GM21515 (cell line): ENCODE results near the gene KIRREL3.

Source experiments
- ATAC-seq: cut with Tn5 transposase; IDR thresholded peaks from one replicate; pipeline ENCODE4 v1.9.1; 2021; ENCODE audit not compliant: unreplicated experiment

The KIRREL3 gene

DNA sequence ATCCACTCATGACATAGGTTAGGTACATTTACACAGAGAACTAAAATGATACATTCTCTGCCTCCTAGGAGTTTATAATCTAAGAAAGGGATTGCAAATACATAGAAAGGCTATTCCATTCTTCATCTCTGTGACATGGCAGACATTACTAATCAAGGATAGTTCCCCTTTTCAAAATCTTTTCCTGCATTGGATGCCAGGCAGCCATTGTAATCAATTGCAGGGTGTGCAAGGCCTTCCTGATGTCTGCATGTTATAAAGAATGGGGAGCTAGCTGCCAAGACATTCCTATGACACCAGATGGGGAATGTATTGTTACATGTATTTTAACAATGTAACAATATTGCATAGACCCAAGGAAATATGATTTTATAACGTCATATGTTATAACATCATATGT, 82.0 kb downstream of the KIRREL3 start:
- no peak for ATAC-seq

DNA sequence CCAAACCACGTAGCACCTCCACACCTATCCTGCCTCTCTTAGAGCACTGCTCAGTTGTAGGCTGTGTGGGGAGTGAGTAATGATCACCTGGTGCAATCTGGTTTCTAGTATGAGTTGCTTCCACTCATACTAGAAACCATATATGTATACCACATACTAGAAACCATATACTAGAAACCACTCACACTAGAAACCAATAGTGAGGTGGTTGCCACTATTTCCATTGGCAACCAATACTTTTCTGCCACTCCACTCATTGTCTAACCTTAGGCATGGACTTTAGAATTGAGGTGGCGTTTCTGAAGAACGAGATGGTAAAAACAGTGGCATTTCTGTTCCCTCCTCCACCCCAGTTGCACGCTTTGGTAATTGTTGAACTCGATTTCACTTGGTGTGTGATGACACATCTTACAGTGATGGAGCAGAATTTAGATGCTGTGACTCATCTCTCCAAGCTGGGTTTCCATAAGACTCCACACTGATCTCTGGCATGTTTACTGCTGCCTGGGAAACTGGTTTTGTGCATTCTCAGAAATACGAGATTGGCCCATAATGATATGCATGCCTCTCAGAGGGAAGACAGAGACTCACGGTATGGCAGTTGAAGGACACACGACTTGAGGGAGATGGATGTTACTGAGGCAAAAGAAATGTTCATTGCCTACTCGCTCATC, 82.9 kb downstream of the KIRREL3 start:
- ATAC-seq = peak; percentile 92

DNA sequence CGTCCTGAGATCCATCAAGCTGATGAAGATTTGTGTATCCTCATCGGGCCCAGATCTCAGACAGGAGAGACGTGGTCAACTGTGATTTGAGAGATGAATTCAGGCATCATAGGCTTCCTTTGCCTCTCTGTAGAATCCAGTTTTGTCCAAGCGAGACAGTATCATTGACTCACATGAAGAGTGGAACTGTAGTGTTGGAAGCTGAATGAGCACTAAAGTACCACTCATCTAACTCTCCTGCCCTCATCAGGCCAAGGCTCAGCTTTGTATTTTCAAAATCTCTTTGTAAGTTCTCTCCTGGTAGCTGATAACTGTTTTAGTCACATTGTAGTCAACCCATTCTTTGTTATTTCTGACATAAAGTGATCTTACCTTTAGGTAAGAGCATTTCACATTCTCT, 85.1 kb downstream of the KIRREL3 start:
- no peak for ATAC-seq

DNA sequence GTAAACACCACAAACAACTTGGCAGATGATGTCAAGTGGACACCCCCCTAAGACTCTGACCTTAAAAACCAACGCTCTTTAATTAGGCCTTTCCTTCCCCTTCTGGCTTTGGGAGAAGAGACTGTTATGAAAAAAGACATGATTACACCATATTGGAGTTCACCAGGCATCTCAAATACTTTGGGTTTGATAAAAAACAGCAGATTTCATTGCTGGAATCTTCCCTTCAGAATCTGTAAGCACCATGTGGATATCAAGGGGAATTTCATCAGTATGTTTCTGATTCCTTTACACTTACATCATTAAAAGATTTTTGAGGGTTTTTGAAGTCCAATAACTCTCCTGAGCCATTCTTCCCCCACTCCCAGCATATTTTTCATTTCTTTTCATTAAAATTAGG, 85.6 kb downstream of the KIRREL3 start:
- ATAC-seq = no peak

DNA sequence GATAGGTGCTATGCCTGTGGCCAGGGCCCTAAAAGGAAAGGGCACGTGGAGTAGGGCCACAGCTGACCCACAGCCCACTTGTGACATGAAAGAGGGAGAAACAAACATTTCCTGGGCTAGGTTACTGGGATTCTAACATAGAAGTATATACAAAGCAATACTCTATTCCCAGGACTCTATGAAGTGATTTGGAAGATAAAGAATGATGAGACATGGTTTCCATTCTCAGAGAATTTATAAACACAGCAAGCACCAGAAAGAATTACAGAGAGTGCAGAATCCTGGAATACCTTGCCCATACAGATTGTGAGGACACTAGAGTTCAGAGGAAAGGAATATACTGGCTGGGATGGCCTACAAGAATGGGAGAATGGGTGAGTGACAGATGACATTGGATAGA, 86.4 kb downstream of the KIRREL3 start:
- no peak for ATAC-seq

DNA sequence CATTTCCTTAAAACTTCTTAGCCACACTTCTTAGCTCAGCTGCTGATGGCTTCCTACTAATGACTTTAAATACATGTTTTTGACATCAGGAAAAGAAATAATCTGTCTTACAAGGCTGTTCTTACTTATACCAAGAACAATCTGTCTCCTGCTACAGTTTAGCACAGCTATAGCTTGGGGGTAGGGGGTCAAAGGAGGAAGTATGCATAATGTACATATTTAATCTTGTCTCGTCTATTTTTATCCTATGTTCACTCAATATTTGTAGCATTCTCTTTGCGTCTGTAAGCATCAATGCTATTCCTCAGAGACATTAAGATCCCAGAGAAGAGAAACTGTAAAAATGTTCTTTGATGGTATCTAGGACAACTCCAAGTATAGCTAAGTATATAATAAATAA, 96.0 kb downstream of the KIRREL3 start:
- no peak for ATAC-seq

DNA sequence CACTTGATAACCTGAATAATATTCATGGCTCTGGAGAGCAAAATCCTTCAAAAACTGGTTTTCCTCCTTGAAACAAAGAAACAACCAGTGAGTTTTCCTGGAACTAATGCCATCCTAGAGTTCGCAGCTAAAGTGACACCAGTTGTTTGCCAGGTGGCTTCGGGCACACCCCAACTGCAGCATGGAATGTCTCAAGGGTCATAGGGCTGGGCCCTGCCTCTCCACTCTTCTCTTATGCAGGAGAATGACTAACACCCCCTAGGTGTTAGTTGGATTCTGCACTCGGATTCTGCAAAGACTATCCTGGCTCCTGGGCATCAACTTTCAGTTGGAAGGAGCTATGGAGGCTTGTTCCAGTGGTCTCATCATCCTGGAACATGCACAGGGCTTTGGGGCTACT, 98.8 kb downstream of the KIRREL3 start:
- no peak for ATAC-seq

DNA sequence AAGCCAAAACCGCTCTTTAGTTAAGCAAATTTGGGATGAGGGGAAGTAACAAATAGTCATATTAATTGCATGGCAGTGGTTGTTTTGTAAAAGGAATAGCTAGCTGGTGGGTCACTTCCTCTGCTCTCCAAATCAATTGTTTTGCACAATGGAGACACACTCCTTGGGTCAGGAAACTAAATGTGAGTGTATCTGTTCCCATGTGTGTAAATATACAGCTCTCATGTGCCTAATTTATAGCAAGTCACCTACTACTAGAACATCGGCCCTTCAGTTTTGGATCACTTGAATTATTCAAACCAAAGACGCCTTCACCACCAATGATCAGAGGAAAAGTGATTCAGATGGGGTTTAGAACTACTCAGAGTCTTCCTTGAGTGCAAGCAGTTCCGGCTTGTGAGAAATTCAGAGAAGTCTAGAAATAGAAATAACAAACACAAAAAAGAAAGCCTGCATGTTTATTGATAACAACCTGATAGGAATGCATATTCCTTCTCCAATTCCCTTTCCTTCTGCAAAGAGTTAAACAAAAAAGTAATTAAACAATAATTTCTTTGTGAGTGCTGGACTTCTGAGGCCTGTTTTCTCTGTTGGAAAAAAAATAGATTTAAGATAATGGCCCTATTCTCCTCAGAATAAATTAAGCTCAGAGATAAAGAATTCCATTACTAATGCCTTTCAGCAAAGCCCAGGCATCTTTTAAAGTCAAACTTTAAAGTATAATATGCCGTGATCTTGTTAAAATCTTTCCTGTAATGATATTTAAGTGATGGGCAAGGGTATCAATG, 100.4 kb downstream of the KIRREL3 start:
- no peak for ATAC-seq

DNA sequence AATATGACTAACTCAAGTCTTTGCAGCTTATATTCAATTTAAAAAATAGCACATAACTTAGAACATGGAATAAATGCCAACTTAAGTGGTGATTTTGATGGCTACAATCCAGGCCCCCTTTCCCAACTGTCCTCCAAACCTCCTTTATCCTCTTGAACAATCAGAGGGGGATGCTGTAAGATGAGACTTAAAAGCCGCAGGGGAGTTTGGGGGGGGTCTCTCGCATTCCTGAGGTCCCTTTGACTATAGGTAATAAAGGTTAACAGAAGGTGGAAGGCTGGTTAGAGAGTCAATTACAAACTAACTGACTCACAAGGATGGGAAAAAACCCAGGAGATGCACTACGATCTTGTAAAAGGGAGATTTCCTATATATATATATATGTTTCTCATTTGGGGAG, 101.8 kb downstream of the KIRREL3 start:
- ATAC-seq = no peak

DNA sequence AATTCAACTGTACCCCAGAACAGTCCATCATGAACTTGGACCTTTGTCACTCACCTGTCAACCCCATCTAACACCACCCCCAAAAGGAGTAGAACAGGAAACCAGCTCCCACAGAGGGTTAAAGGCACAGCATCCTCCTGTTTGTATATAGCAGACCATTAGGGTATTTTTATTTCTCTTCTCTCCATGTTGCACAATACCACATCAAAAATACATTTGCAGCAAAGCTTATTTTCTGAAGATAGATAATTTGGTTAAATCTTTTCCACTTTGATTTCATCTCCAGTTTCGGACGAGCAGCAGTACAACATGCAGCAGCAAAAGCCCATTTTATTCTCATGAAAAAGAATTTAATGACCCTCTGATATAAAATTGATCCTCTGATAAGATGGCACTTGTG, 103.1 kb downstream of the KIRREL3 start:
- ATAC-seq = no peak

DNA sequence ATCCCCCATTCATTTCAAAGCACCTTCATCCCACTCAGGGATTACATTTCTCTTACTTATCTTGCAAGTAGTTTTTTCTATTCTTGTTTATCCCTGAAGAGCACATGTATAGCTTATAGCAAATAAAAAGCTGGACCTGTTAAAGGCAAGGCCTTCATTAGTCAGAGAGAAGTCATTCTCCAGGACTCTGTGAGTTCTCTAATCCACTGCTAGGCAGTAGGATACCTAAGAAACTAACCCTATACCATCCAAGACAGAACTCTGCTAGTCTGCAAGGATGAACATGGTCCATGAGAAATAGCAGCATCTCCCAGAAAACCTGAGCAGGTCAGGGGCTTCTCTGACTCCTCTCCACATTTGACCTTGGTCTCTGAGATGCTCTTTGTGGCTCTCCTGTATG, 104.5 kb downstream of the KIRREL3 start:
- ATAC-seq = no peak

DNA sequence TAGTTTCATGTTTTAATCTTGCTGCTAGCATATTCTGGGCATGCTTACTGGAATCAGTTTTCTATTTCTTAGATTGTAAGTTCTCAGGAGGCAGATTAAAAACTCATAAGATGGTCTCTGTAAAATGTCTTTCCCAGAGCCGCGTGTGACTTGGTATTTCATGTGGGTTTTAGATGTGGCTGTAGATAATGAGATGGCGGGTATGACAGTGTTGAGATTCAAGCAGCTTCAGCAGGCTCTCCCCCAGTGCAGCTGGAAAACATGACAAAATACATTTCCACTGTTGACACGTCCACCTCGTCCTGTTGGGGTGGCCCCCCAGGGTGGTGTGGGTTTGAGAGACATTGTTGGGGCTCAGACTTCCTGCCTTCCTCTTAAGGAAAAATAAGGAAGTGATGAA, 106.8 kb downstream of the KIRREL3 start:
- no peak for ATAC-seq

DNA sequence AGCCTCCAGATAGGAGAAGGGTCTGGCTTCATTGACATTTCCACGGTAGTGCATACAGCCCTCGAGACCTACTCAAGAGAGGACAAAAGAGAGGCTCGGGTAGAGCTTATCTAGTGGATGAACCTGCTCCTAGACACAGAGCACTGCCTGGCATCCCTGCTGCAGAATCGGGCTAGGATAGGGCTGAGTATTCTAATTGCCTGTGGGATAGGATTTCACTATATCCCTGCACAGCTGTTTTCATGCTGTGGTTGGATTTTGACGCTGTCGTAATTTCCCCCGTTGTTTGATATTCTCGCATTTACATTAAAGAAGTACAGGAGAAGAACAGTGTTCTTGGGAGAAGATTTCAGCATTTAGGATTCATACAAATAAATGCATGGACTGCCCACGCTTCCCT, 107.8 kb downstream of the KIRREL3 start:
- no peak for ATAC-seq

DNA sequence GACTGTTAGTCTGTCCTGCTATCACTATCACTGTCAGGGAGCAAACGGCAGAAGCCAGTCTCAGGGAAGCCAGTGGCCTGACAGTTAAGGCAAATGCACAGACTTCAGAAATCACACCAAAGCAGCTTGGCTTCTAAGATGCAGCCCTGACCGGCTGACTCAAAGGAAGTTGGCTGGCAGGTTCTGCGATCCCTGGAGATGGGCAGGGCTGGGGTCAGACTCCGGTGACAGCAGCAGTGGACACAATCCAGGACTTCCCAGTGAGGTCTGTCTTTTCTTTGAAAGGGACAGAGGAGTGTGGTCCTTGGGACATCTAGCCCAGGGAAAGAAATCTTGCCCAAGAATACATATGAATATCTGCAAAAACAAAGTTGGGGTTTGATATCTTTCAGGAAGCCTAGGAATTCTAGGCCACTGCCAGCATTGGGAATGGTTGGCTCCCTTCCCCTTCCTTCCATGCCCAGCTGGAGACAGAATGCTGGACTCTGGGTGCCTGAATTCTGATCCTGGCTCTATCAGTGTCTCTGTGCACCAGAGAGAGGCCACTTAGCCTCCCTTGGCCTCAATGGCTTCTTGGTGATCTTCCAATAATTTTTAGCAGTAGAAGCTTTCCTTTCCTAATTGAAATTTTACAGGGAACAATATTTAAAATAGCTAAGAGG, 108.9 kb downstream of the KIRREL3 start:
- no peak for ATAC-seq

DNA sequence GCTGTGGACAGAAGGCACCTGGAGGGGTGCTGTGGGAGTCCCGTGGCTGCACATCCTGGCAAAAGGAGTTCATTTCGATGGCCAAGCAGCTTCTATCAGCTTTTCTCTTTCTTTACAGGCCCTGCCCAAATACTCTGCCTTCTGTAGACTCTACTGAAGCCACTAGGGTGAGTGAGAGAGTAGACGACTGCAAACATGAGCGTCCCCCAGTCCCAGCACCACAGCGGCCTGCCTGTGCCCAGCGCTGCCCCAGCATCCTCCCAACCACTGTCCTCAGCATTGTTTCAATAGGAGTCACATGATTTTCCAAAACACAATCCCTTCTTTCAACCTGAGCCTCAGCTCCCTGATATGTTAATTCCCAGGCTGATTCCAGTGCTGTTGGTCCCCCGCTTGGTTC, 110.0 kb downstream of the KIRREL3 start:
- ATAC-seq = no peak

DNA sequence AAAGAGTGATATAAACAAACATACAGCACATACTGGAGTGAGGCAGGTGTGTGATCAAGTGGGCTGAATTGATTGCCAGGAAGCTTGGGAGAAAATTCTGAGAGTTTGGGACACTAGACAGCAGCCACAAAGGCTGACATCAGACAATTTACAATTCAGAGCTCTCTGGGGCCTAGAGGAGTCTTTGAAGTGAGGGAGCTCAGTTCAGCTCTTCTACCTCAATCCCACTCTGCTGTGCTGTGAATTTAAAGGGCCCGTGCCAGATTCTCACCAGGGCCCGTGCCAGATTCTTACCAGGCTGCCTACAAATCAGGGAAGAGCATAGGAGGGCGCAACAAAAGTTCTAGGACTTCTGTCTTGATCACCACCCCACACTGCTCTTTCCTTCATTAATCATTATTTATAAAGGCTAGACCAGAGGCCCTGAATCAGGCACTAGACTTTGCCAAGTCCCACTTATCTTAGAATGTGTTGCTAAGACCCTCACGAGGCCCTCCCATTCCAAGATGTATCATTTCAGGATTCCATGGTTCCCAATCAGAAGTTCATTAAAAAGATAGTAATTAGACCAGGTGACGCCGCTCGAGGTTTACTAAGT, 112.4 kb downstream of the KIRREL3 start:
- no peak for ATAC-seq

DNA sequence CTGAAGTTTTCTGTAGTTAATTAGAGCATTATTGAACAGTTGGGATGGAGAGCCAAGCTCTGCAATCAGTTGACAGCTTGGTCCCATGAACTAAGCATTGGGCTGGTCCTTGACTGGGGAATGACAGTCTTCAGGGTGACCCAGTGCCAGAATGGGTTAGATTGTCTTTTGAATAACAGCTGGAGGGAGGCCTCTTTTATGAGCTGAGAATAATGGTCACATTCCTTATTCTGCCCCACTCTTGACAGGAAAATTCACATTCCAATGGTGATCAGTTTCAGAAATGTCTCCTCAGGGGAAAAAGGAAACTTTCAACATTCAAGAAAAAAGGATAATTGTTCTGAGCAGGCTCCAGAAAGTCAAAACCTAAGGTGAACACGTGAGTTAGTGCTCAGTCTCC, 113.9 kb downstream of the KIRREL3 start:
- no peak for ATAC-seq

DNA sequence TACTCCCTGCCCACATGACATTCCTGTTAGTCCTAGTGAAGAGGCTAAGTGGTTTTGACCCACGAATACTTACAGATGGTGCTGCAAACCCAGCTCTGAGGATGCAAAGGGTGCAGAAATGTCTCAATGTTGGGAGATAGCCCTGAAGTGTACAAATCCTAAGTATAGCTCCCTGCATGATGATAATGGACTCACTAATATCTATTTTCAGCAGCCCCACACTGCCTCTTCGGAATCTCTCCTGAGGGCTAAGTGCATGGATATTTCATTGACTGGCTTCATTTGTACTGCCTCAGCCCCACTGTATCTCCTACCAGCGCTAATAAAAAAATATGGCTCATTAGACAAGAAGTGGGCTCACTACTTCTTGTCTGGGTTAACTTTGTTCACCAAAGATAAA, 114.5 kb downstream of the KIRREL3 start:
- ATAC-seq = no peak

DNA sequence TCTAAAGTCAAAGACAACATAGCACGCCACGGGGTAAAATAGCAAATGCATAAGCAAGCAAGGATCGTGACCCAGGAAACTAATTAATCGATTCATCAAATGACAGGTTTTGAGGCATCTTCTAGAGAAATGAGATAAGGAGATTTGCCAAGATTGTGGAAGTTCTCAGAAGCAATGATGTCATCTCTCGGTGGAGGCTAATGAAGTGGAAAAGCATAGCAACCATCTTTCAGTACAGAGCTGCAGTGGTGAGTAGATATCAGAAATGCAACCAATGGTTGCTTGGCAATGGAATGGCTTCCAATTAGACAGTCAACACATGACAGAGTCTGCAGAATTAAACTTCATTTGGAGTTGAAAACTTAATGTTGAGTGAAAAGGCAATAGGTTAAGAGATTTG, 116.0 kb downstream of the KIRREL3 start:
- no peak for ATAC-seq

DNA sequence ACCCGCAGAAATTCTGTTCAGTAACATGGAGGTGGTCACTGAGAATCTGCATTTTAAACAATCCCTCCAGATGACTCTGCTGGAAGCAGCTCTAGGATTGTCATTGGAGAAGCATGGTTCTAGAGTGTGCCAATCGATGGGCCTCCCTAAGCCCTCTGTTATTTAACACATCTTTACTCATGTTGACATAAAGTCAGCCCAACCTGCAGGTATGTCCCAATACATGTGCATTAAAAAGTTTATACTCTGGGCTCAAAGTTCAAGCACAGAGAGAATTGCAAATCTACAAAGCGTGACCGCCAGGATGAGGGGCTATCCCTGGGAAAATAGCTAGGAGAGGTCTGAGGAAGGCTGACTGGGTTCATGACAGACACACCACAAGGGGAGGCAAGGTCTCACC, 116.4 kb downstream of the KIRREL3 start:
- ATAC-seq = no peak

DNA sequence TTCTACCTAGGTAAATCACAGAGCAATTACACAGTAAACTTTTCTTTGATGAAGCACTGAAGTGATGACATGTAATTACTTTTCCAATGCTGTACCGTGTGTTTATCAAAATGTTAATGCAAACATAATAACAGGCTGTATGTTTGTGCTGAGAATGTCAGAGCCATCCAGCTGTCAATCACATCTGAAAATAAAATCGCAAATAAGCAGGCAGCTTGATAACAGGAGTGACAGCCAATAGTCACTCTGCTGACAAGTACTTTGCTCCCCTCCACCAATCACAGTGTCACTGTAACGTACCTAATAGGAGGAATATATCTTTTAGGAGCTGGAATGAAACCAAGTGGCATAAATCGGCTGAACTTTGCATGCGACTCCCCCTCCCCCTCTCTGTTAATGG, 119.7 kb downstream of the KIRREL3 start:
- no peak for ATAC-seq

DNA sequence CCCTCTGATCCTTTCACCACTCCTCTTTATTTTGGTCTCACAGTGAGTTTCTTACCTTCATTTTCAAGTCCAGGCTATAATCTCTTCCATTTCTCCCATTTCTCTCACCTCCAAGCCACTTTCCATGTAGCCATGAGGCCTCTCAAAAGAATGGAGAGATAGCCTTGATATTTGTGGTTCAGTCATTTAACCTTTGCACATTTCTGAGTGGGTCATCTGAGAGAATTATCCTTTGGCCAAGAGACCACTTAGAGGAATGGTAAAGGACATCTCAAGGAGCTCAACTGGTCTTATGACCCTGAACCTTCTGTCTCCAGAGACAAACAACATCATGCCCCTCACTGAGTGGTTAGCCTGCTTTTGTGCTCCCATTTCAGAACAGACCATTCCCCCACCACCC, 121.1 kb downstream of the KIRREL3 start:
- no peak for ATAC-seq
